Amygdala (tissue), 56 donors: ENCODE measurements around the gene IL21R.
"Not testable (repeated sequence)": the region's sequence is repeated elsewhere in the genome, so short reads cannot be mapped to it uniquely, and the experiment has no call there.

Experiments used
- DNase-seq, 56 donors: peaks; one replicate each; lab custom pipeline; 2025; lab: John Stamatoyannopoulos, UW

IL21R gene

DNA sequence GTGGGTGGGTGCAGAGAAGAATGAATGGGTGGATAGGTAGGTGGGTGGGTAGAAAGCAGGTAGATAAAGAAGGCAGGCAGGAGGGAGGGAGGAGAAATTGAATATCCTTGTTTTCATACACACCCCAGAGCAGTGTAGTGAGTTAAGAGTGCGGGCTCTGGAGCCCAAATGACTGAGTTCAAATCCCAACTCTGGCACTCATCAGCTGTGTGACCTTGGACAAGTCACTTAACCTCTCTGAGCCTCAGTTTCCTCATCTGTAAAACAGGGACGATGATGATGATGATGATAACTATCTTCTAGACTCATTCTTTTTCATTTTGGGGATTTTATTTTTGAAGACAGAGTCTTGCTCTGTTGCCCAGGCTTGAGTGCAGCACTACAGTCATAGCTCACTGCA is 2.0 kb upstream of the IL21R start:
- no peak for DNase-seq

GRCh38 chr16:27400751-27401620 is 988 bp upstream of the IL21R start:
- DNase-seq, result no peak

DNA sequence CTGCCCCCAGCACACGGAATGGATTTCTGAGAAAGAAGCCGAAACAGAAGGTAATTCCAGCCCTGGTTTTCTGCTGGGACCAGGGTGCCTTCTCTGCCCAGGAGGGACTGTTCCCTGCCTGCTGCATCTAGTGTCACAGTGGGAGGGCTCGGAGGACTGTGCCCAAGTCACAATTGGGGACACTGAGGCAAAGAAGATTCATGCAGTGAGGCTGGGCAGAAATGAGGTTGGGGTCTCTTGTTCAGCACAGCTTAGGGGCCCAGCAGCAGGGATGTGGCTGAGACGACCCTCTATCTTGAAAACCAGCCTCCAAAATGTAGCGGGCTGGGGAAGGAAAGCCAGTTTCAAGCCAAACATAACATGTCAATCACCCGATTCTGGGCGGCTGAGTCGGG is 592 bp downstream of the IL21R start:
- DNase-seq, result no peak

GRCh38 chr16:27402964-27403600 is 1.1 kb downstream of the IL21R start:
- no peak for DNase-seq

DNA sequence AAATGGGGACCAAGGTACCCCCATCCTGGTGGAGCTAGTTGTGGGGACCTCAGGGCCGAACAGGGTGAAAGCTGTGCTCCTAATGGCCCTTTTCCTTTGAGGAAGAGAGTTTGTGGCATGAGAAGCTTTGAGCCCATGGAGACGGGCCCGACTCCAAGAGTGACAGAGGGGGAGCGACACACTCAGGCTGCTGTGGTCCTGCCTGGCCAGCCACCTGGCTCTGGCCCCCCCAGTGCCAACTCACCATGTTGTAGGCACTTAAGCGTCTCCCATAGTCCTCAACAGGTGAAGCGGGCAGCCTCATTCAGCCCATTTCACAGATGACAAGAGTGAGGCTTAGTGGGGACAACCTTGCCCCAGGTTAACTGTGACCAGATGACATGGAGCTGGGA is 1.6 kb downstream of the IL21R start:
- DNase-seq, result no peak

GRCh38 chr16:27404163-27404823 is 2.3 kb downstream of the IL21R start:
- DNase-seq, result no peak

- no peak for DNase-seq
These were observed 3.8 kb downstream of the IL21R start for GRCh38 chr16:27405546-27406451.

DNA sequence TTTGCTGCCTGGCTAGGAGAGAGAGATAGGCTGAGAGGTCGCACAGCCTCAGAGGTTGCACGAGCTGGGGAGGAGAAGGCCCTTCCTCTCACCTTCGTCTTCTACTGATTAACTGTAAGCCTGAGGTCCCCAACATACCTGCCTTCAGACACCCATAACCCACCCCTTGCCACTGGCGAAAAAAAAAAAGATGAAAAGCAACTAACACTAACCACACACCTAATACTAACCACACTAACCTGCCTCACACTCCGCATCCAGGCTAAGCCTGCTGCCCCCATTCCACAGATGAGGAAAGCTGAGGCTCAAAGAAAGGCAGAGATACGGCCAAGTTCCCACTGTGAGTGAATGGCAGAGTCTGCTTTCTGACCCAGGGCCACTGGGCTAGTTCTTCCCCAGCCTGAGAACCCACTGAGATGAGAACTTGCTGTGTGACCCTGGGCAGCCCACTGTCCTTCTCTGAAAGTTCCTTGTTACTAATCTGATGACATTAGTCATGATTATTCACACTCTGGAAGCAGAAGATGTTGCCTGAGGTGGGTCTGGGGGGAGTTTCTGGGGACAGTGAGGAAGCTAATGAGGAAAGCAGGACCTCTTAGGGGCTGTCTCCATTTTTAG is 4.6 kb downstream of the IL21R start:
- no peak for DNase-seq

DNA sequence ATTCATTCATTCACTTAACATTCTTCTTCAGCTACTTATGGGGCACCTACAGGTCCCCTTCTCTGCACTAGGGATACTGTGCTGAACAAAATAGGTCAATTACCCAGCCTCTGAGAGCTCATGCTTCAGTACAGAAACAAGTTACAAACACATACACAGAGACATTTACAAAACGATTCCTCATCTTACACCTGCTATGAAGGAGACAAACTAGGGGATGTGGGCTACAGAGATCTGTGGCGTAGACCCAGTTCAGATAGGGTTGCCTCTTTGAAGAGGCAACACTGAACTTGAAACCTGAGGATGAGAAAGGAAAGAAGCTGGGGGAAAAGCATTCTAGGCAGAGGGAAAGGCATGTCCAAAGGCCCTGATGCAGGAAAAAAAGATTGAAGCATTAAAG is 5.2 kb downstream of the IL21R start:
- DNase-seq, result no peak

DNA sequence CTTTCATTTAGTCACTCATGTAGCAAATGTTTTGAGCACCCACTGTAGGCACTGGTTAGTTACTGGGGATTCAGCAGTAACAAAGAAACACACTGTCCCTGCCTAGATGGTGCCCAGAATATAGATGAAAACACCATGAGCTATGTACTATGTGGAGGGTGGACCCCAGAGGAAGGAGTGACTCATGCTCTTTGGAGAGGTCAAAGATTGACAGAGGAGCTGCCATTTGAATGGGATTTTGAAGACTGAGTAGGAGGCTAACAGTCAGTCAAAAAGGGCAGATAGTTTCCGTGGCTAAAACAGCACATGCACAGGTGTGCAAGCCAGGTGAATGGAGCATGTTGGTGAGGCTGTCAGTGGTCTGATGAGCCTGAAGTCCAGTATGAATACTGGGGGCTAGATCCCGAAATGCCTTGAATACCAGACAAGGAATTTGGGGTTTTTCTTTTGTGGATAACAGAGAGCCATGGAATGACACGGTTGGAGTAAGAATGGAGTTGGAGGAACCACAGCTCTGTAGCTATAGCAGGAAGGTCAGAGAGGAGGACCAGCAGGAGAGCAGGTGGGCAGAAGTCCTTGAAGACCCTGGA is 6.1 kb downstream of the IL21R start:
- no peak for DNase-seq

DNA sequence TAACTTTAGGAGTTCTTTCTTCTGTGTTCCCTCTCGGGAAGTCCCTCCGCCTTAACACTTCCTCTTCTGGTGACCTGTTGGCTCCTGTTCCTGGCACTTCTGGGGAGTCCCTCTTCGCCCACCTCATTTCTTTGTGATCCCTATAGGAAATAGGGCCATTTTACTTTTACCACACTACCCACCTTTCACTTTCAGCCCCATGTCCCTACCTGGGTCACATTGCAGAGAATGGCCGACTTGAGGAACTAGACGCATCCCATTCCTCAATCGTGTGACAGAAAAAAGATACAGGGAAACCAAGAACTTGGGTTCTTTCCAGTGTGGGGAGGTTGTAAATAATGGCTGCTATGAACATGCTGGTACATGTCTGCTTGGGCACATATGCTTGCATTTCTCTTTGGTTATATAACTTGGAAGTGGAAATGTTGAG is 6.6 kb downstream of the IL21R start:
- DNase-seq, result no peak

- DNase-seq, result not testable (repeated sequence)
These were observed 8.0 kb downstream of the IL21R start for GRCh38 chr16:27409958-27410357.

GRCh38 chr16:27410761-27411160 is 8.8 kb downstream of the IL21R start:
- DNase-seq, result no peak

DNA sequence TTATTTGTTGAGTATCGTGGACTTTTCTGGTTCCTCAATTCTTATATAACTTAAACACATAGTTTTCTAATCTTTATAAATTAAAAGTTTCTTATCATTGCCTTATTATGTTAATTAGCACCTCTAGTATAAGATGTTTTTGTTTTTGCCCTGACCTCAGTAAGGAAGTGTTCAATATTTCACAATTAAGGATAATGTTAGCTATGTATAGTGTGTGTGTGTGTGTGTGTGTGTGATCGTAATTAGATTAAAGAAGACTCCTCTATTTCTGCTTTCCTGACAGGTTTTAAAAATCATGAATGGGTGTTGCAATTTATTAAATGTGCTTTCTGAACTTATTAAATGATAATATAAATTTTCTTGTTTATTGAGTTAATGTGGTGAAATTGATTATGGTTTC is 12.0 kb downstream of the IL21R start:
- no peak for DNase-seq

DNA sequence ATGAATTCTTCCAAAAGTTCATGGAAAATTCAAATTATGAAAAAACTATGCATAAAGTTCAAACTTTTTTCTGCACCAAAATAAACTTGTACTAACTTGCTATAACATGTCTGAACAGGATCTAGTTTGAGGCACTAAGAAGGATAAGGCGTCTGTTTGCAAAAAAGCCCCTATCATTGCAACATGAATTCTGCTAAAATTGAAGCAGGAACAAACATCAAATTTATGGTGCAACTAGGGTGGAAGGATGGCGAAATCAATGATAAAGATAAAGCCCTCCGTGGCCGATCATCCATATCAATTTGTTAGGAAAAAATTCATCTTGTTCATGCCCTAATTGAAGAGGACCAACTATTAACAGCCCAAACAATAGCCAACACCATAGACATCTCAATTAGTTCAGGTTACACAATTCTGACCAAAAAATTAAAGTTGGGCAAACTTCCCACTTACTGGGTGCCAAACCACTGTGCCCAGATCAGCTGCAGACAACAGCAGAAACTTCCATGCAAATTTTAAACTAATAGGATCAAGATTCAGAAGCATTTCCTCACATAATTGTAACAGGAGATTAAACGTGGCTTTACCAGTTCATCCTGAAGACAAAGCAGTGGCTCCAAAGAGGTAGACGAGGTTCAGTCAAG is 12.9 kb downstream of the IL21R start:
- no peak for DNase-seq

GRCh38 chr16:27417047-27417671 is 15.2 kb downstream of the IL21R start:
- DNase-seq, result no peak

- no peak for DNase-seq
These were observed 20.2 kb downstream of the IL21R start for GRCh38 chr16:27421961-27422740.
